GM12878 (cell line): ENCODE measurements around the gene PAPOLA. TPM values are rescaled to one million over a fixed set of nuclear protein-coding genes. Genes with fewer than 3 reads are reported as not detected.

ENCODE experiments used
- ATAC-seq: fragments of 200-7000 bp; cut with Tn5 transposase; 3 replicates; pipeline ENCODE4 v1.9.1; 2020; ENCODE audit warnings: mild to moderate bottlenecking, moderate library complexity
- BruUV-seq: library from RNA; stranded (reverse); fragments of 400-500 nt; replicated peaks from 2 replicates; lab custom pipeline; 2021; lab: Mats Ljungman, UMichigan
- CTCF ChIA-PET: fragments of 300-600 bp; sonication (Branson Sonifier 250); formaldehyde crosslinking; extraction: SDS; loops from one replicate; lab custom pipeline; 2021; ENCODE audit warnings: inconsistent platforms; lab: Yijun Ruan, JAX
- POLR2A ChIA-PET: fragments of 350-600 bp; formaldehyde crosslinking; extraction: SDS; loops from one replicate; lab custom pipeline; 2021; ENCODE audit warnings: inconsistent platforms; lab: Charles Lee
- RAD21 ChIA-PET: fragments of 300-600 bp; sonication (Branson Sonifier 250); formaldehyde crosslinking; loops from one replicate; lab custom pipeline; 2023; ENCODE audit warnings: antibody characterized with exemption; ENCODE audit not compliant: unreplicated experiment; lab: Charles Lee
- SMC1A ChIA-PET: fragments of 300-600 bp; sonication (Branson Sonifier 250); formaldehyde crosslinking; loops from one replicate; lab custom pipeline; 2023; ENCODE audit not compliant: unreplicated experiment, uncharacterized antibody; lab: Charles Lee
- DNase-seq: peaks from one replicate; pipeline ENCODE4 v3.0.0-alpha.2; 2011; ENCODE audit warnings: low read depth, low spot score
- FAIRE-seq: peaks from 3 replicates; lab custom pipeline; 2011; peaks lifted over from hg19 to GRCh38; lab: Jason Lieb, UNC
- H2AFZ ChIP-seq: 2 replicates; pipeline ENCODE4 v1.6.0; 2011; ENCODE audit warnings: low read depth, low read length, control low read depth; ENCODE audit not compliant: control insufficient read depth
- H3K27ac ChIP-seq: 2 replicates; pipeline ENCODE4 v1.5.1; 2011; ENCODE audit warnings: control low read depth; ENCODE audit not compliant: control insufficient read depth, insufficient read depth
- H3K27me3 ChIP-seq, 2 experiments: replicated peaks in 1 of 2; 2 replicates each; pipeline versions ENCODE4 v1.6.0 to v1.6.1; 2011; ENCODE audit warnings: low read length in 1 of 2; ENCODE audit not compliant: control insufficient read depth in 2 of 2, insufficient read depth in 2 of 2
- H3K36me3 ChIP-seq, 2 experiments: 2 replicates each; pipeline ENCODE4 v1.5.1; 2011; ENCODE audit warnings: low read length in 1 of 2; ENCODE audit not compliant: control insufficient read depth in 2 of 2, insufficient read depth in 2 of 2
- H3K4me1 ChIP-seq: 2 replicates; pipeline ENCODE4 v1.6.1; 2011; ENCODE audit warnings: mild to moderate bottlenecking, low read length, moderate library complexity, mixed read lengths; ENCODE audit not compliant: control insufficient read depth, insufficient read depth
- H3K4me2 ChIP-seq: 2 replicates; pipeline ENCODE4 v1.6.0; 2011; ENCODE audit warnings: control low read depth; ENCODE audit not compliant: control insufficient read depth, insufficient read depth
- H3K4me3 ChIP-seq: fragments of 200-600 bp; sonication (generic); 2 replicates; pipeline ENCODE4 v1.5.1; 2016
- H3K79me2 ChIP-seq: 2 replicates; pipeline ENCODE4 v1.6.0; 2011; ENCODE audit warnings: low read length; ENCODE audit not compliant: control insufficient read depth, insufficient read depth
- H3K9ac ChIP-seq: 2 replicates; pipeline ENCODE4 v1.8.0; 2011; ENCODE audit warnings: low read length, control low read depth, mixed read lengths; ENCODE audit not compliant: control insufficient read depth, insufficient read depth
- H3K9me3 ChIP-seq: replicated peaks from 3 replicates; pipeline ENCODE4 v1.5.1; 2011; ENCODE audit warnings: mild to moderate bottlenecking, low read length; ENCODE audit not compliant: control insufficient read depth, insufficient read depth
- H4K20me1 ChIP-seq: 2 replicates; pipeline ENCODE4 v1.6.0; 2011; ENCODE audit not compliant: control insufficient read depth, insufficient read depth
- ATF7 ChIP-seq: fragments of 450-650 bp; IDR thresholded peaks from 2 replicates; pipeline ENCODE4 v1.6.1; 2016; ENCODE audit warnings: low read depth, mild to moderate bottlenecking
- CBX3 ChIP-seq: fragments of 200-600 bp; sonication (generic); IDR thresholded peaks from 2 replicates; pipeline ENCODE4 v1.6.1; 2016; ENCODE audit warnings: low read depth, borderline replicate concordance
- CHD1 ChIP-seq: IDR thresholded peaks from 2 replicates; pipeline ENCODE4 v1.6.1; 2012; ENCODE audit warnings: low read depth, low read length, improper control_type of control experiment
- GABPA ChIP-seq: IDR thresholded peaks from 2 replicates; pipeline ENCODE4 v1.6.1; 2014; ENCODE audit warnings: antibody characterized with exemption, low read depth, mild to moderate bottlenecking, inconsistent platforms
- HDAC2 ChIP-seq: fragments of 200-600 bp; sonication (generic); IDR thresholded peaks from 2 replicates; pipeline ENCODE4 v1.6.1; 2017
- JUNB ChIP-seq: IDR thresholded peaks from 2 replicates; pipeline ENCODE4 v1.6.1; 2016; ENCODE audit warnings: antibody characterized with exemption, mild to moderate bottlenecking
- SP1 ChIP-seq: IDR thresholded peaks from one replicate; pipeline ENCODE4 v1.6.1; 2011; ENCODE audit warnings: low read depth, low read length
- YY1 ChIP-seq: IDR thresholded peaks from 2 replicates; pipeline ENCODE4 v1.6.1; 2011; ENCODE audit warnings: low read depth, mild to moderate bottlenecking, low read length
- ZNF24 ChIP-seq: fragments of 450-650 bp; IDR thresholded peaks from 2 replicates; pipeline ENCODE4 v1.6.1; 2017; ENCODE audit warnings: antibody characterized with exemption, mild to moderate bottlenecking
- WGBS: methylation state at CpG from one replicate; pipeline ENCODE4 v1.1.6; 2016; ENCODE audit warnings: low lambda C conversion rate; ENCODE audit not compliant: insufficient replicate concordance, insufficient coverage; ENCODE audit errors: missing lambda C conversion rate; 5-methylcytosine and 5-hydroxymethylcytosine counted together
- in situ Hi-C: fragments of 300-500 bp; cut with MboI; formaldehyde crosslinking; loops from 9 replicates; pipeline ENCODE4 v1.14.3; 2018; ENCODE audit warnings: mixed read lengths
- intact Hi-C: fragments of 100-400 bp; cut with micrococcal nuclease; formaldehyde crosslinking; loops from one replicate; pipeline ENCODE4 v1.14.2; 2022; ENCODE audit not compliant: unreplicated experiment
- polyA plus RNA-seq, 11 experiments: library from polyadenylated mRNA; depleted of rRNA in 4 of 11; unstranded in 6 of 11; stranded (reverse) in 5 of 11; fragments of >200 nt; fragmentation: Nextera tagmentation in 4 of 11; fragmentation: Illumina TruSeq in 1 of 11; extraction: Ambion mirVana in 4 of 11; extraction: Trizol in 1 of 11; gene quantifications; 1 replicate in 1 of 11; 2 replicates in 10 of 11; pipeline versions ENCODE4 v1.2.1 to v1.2.3, GENCODE V29; 2011 to 2016; ENCODE audit warnings: inconsistent platforms in 2 of 11, missing spikeins in 2 of 11, low read depth in 1 of 11
- total RNA-seq, 4 experiments: library from RNA; depleted of rRNA in 3 of 4; stranded (reverse); fragments of >200 nt in 3 of 4; fragmentation: Illumina TruSeq in 1 of 4; extraction: Trizol in 1 of 4; gene quantifications; 2 replicates each; pipeline versions ENCODE4 v1.2.1 to v1.2.3, GENCODE V29; 2013 to 2021
- TF ChIP-seq, protein P1 (sequence below): fragments of 450-650 bp; IDR thresholded peaks from 2 replicates; pipeline ENCODE4 v1.6.1; 2018; ENCODE audit warnings: mild to moderate bottlenecking, low read depth, moderate library complexity; ENCODE audit not compliant: partially characterized antibody
- TF ChIP-seq, protein P2 (sequence below): fragments of 150-350 bp; IDR thresholded peaks from 2 replicates; pipeline ENCODE4 v1.6.1; 2016; ENCODE audit warnings: low read depth, low read length

The PAPOLA gene
- total and polyA plus RNA-seq, 10 of the 15 experiments (the other 5 are each of a cell fraction or from before 2014, with no cell fraction given), result 46.0 to 185 (median 114) TPM

DNA sequence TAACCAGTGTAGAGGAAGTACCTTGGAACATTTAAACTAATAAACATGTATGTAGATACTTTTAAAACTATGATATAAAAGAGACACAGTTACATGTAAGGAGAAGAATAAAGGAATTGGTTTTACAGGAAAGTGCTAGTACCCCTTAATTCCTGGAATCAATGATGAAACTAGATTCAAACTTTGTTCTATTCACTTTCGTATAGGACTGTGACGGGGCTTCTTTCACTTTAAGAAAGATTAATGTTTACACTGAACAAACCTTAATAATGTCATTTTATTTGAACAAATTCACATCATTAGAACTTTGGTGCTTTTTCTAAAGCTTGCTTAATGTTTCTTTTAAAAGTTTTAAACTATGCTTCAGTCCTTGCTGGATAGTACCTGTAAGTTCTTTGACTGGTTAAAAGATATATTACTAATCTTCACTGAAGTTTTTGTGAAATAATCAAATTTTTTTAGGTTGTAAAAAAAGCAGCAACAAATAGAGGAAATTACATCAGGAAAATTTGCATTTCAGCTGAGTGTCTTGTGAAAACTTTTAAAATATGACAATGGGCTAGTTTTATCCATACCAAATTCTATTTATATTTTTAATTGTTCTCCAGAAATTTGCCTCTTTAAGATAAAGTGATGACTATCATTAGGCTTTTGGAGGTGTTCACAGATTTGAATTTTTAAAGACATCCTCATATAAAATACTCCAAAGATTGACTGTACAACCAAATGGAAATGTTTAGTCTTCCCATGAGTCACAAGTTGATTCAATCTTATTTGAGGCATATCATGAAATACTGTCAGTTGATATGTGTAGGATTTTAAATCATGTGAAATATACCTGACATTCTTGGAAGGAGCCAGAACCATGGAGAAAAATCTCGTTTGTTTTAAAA lies 36.2 kb downstream of the PAPOLA start:
- no peaks in the 10 kb centered on the region for H3K4me1 ChIP-seq
- SMC1A ChIA-PET, result interaction anchor here (0.7 kb wide), 1 partner anchor 27 kb away, joined by 3 read pairs; no protein-coding TSS in a partner anchor
- in situ Hi-C loops, result no loop called here
- H3K27ac ChIP-seq, result no peak overlapping the region; the same call in 1 of the 2 replicates
- TF ChIP-seq YY1, result no peak
- TF ChIP-seq SP1, result no peak
- TF ChIP-seq HDAC2, result no peak
- no peak for TF ChIP-seq GABPA
- no peak for TF ChIP-seq ATF7
- no peak for TF ChIP-seq JUNB
- no peak for TF ChIP-seq ZNF24
- TF ChIP-seq, protein P1, sequence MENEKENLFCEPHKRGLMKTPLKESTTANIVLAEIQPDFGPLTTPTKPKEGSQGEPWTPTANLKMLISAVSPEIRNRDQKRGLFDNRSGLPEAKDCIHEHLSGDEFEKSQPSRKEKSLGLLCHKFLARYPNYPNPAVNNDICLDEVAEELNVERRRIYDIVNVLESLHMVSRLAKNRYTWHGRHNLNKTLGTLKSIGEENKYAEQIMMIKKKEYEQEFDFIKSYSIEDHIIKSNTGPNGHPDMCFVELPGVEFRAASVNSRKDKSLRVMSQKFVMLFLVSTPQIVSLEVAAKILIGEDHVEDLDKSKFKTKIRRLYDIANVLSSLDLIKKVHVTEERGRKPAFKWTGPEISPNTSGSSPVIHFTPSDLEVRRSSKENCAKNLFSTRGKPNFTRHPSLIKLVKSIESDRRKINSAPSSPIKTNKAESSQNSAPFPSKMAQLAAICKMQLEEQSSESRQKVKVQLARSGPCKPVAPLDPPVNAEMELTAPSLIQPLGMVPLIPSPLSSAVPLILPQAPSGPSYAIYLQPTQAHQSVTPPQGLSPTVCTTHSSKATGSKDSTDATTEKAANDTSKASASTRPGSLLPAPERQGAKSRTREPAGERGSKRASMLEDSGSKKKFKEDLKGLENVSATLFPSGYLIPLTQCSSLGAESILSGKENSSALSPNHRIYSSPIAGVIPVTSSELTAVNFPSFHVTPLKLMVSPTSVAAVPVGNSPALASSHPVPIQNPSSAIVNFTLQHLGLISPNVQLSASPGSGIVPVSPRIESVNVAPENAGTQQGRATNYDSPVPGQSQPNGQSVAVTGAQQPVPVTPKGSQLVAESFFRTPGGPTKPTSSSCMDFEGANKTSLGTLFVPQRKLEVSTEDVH, result no peak
- TF ChIP-seq CBX3, result no peak
- TF ChIP-seq, protein P2, sequence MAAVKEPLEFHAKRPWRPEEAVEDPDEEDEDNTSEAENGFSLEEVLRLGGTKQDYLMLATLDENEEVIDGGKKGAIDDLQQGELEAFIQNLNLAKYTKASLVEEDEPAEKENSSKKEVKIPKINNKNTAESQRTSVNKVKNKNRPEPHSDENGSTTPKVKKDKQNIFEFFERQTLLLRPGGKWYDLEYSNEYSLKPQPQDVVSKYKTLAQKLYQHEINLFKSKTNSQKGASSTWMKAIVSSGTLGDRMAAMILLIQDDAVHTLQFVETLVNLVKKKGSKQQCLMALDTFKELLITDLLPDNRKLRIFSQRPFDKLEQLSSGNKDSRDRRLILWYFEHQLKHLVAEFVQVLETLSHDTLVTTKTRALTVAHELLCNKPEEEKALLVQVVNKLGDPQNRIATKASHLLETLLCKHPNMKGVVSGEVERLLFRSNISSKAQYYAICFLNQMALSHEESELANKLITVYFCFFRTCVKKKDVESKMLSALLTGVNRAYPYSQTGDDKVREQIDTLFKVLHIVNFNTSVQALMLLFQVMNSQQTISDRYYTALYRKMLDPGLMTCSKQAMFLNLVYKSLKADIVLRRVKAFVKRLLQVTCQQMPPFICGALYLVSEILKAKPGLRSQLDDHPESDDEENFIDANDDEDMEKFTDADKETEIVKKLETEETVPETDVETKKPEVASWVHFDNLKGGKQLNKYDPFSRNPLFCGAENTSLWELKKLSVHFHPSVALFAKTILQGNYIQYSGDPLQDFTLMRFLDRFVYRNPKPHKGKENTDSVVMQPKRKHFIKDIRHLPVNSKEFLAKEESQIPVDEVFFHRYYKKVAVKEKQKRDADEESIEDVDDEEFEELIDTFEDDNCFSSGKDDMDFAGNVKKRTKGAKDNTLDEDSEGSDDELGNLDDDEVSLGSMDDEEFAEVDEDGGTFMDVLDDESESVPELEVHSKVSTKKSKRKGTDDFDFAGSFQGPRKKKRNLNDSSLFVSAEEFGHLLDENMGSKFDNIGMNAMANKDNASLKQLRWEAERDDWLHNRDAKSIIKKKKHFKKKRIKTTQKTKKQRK, result no peak
- no peak for TF ChIP-seq CHD1
- TF ChIP-seq, all 136 proteins: peak for 0
- FAIRE-seq (no peak), ATAC-seq (no peak), DNase-seq (no peak)
- Histone ChIP-seq H3K36me3 (peaks cover 1 to 10% of the 10 kb centered on the region in 2 experiments), H3K9ac (no peak overlapping the region), H3K27me3 (no peaks in the 10 kb centered on the region), H2AFZ (no peak overlapping the region), H3K9me3 (no peaks in the 10 kb centered on the region), H4K20me1 (no peaks in the 10 kb centered on the region), H3K4me2 (no peak overlapping the region), H3K79me2 (no peaks in the 10 kb centered on the region), H3K4me3 (no peak overlapping the region)
- ChIA-PET RAD21 (no interaction called here), CTCF (interaction anchor here (1.0 kb wide), 1 partner anchor 11 kb away, joined by 4 read pairs; no protein-coding TSS in a partner anchor), POLR2A (no interaction called here)
- BruUV-seq, result no TSS peak
- intact Hi-C loops, result no loop called here
- WGBS, result 95% methylated on average over 3 of the region's 3 CpGs
